HG03175 (cell line): ENCODE data around the gene RHBDF2.

ENCODE experiments used
- ATAC-seq: cut with Tn5 transposase; IDR thresholded peaks from one replicate; pipeline ENCODE4 v1.9.1; 2021; ENCODE audit warnings: mild to moderate bottlenecking, moderate library complexity; ENCODE audit not compliant: unreplicated experiment

RHBDF2 gene

DNA sequence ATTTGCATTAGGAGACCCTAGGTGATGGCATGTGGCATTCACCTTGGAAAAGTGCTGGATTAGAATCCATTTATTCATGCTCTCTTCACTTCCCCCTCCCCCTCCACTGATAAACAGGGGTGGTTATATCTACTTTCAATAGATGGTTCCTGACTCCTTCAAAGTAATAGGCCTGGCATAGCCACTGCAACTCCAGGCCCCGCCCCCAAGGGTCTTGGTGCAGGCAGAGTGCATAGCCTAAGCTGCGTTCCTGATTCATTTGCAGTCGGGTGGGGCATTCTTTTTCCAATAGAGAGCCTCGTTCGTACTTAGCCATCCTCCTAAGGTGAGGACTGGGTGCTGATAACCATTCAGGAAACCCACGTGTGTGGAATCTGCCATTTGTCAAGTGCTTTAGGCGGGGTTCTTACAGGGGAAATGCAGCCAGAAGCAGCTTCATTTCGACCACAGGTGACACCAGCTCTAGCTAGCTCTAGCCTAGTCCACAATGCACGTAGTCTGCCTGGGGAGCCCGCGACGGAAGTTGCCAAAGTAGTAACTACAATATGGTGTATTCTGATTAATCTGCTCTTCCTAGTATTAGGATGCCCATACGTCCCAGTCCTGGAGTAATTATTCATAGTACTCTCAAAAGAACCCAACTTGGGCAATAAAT is 59.4 kb downstream of the RHBDF2 start:
- ATAC-seq, result no peak

DNA sequence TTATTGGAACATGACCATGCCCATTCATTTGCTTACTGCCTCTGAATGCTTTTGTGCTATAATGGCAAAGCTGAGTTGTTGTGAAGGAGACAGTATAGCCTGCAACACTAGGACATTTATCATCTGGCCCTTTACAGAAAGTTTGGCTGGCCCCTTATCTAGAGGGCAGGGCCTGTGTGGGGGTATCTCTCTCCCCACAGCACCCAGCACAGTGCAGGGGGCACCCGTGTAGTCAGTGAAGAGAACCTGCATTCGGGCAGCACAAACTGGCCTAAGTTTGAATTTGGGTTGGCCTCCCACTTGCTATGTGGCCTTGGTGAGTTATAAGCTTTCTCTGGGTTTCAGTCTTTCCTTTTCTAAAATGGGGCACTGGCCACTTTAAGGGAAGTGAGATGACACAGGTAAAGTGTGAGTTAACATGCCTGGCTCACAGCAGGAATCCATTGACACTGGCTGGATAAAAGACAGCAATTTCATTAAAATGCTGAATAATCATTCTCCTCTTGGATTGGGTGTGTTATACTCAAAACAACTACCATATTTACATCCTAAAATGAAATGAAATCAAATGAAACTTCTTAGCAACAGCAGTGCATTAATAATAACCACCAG is 60.4 kb downstream of the RHBDF2 start:
- no peak for ATAC-seq

DNA sequence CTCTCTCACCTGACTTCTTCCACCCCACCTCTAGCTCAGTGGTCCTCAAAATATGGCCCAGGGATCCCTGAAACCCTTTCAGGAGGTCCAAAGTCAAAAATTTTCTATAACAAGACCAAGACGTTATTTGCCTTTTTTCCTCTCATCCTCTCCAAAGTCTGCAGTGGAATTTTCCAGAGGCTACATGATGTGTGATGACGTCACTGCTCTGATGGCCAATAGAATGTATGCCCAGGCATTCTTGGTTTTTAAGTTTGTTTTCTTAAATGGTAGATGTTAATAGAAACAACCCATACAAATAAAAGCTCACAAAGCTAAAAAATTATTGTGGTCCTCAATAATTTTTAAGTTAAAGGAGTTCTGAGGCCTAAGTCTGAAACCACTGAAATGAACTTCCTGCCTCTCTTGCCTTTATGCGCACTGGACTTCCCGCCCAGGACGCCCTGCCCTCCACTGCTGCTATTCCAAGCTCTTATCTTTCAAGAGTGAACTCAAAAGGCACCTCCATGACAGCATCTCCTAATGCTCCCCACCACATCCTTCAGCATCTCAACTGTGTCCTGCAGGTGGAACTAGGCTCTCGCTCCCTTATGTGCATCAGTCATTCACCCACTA is 61.8 kb downstream of the RHBDF2 start:
- no peak for ATAC-seq

DNA sequence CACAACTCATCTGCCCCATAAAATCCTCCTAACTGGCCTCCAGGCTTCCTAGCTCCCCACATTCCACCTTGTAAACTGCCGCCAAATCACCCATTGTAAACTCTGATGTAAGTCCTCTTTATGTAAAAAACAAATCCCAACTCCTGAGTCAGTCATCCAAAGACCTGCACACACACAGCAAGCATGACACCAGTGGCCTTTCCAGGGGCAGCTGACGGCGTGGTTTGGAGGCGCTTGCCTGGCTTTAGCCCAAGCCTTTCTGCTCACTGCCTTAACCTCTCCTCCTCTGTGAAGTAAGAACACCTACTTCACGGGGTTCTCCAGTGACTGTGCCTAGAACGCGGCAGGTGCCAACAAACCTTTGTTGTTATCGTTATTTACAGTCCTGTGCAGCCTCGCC is 62.3 kb downstream of the RHBDF2 start:
- no peak for ATAC-seq

DNA sequence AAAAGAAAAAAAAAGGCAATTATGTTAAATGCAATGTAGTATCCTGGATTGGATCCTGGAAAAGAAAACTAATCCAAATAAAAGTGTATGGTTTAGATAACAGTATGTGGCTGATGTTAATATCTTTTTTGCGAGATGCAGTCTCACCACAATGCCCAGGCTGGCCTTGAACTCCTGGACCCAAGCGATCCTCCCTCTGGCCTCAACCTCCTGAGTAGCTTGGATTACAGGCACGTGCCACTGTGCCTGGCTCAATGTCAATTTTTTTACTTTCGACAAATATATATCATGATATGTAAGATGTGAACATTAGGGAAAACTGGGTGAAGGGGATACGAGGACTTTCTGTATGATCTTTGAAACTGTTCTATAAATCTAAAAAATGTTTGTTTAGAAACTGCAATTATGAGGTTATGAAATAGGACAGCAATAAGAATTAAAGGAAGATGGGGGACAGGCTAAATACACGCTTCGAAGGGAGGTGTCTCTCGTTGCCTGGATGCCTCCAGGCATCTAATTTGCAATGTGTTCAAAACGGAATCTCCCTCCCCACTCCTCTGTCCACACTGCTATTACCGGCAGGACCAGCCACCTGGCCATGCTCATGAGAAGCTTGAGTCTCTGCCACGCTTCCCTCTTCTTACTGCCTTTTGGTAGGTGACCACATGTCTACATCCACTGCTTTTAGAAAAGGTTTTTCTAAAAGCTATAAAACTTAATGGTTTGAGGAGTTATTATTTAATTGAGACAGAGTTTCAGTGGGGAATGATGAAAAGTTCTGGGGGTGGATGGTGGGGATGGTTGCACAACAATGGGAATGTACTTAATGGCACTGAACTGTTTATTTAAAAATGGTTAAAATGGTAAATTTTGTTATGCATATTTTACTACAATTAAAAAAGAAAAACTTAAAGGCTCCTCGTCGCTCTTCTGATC is 63.5 kb downstream of the RHBDF2 start:
- ATAC-seq, result no peak

DNA sequence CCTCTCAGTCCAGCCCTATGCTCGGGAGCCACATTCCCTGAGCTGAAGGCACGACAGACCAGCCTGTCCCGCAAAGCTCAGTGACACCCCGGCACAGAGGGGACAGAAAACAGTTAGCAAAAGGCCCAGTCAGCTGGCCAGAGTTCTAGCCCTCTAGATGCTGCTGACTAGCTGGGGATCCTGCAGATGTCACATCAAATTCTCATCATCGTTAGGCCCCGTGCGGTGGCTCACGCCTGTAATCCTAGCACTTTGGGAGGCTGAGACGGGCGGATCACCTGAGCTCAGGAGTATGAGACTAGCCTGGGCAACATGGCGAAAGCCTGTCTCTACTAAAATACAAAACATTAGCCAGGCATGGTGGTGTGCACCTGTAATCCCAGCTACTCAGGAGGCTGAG is 65.5 kb downstream of the RHBDF2 start:
- ATAC-seq, result no peak

DNA sequence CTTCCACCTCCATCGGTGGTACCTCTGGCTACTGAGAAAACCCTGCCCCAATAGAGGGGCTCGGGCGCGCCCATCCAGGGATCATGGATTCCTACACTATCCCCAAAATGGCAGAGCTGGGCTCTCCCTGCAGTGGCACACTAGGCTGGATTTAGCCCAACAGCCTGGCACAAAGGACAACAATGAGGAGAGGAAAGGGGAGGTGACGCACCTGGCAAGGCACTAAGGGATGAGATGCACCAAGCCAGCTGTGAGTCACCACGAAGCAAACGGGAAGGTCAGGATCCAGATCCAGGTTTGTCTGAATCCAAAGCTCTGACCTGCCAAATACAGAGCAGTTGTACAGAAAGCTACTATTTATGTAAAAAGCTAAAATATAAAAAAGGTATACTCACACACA is 66.4 kb downstream of the RHBDF2 start:
- ATAC-seq, result no peak

DNA sequence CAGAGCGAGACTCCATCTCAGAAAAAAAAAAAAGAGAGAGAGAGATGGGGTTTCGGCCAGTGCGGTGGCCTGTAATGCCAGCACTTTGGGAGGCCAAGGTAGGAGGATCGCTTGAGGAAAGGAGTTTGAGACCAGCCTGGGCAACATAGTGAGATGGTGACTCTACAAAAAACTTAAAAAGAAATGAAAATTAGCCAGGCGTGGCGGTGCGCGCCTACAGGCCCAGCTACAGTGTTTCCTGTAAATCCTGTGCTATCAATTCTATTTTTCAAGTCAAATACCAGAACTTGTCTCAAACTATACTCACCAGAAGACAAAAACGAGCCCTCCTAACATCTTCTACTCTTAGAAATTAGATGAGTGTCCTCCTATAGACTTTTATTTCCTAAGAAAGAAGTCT is 67.5 kb downstream of the RHBDF2 start:
- ATAC-seq, result no peak

DNA sequence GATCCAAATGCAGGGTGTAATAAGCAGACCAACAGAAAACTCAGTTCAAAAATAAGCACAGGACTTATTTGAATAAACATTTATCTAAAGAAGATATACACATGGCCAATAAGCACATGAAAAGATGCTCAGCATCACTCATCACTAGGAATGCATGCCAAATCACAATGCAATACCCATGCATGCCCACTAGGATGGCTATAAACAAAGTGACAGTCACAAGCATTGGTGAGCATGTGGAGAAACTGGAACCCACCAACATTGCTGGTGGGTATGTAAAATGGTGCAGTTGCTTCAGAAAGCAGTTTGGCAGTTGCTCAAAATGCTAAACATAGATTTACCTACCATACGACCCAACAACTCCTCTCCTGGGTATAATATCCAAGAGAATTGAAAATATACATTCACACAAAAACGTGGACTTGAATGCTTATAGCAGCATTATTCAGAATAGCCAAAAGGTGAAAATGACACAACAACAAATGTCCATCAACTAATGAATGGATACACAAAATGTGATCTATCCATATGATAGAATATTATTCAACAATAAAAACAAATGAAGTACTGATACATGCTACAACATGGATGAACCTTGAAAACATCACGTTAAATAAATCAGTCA is 68.4 kb downstream of the RHBDF2 start:
- no peak for ATAC-seq

DNA sequence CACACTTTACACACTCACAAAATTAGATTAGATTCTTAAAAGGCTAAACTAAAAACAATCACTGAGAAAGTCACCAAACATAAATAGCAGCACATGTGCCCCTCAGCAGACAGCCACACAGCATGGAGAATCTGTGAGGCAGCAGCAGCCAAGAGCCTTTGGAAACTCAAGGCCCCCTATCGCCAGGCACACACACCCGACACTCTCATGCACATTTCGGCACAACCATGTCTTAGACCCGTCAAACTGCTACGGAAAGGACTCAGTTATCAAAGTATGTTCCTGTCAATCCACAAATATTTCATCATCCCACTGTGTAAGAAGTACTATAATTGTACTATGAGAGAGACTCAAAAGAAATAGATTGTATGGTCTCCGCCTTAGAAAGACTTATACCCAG is 69.2 kb downstream of the RHBDF2 start:
- ATAC-seq, result no peak

DNA sequence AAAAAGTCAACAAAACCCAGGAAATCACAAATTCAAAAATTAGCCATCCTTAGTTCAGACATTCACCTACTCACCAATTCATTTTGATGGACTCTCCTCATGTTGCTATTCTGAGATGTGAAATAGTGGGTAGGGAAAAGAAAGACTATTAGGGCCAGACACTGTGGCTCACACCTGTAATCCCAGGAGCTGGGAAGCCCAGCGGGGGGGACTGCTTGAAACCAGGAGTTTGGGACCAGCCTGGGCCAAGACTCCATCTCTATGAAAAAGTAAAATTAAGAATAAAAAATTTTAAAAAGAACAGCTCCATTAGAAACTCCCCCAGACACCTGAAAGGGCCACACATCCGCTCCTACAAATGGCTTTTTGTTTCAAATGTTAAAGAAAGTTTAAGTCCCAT is 69.7 kb downstream of the RHBDF2 start:
- no peak for ATAC-seq

DNA sequence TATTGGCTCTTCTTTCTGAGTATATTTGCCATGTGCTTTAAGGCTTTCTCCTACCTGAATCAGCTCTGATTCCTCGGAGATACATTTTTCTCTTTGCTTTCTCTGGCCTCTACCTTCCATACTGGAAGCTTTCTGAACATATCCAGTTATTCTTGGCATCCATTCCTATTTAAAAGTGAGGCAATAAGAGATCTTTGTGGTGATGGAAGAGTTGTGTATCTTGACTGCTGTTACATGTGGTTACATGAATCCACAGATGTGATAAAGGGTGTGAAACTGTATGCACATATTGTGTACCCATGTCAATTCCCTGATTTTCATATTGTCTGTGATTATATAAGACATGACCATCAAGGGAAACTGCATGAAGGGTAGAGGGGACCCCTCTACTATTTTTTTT is 72.7 kb downstream of the RHBDF2 start:
- ATAC-seq, result no peak

DNA sequence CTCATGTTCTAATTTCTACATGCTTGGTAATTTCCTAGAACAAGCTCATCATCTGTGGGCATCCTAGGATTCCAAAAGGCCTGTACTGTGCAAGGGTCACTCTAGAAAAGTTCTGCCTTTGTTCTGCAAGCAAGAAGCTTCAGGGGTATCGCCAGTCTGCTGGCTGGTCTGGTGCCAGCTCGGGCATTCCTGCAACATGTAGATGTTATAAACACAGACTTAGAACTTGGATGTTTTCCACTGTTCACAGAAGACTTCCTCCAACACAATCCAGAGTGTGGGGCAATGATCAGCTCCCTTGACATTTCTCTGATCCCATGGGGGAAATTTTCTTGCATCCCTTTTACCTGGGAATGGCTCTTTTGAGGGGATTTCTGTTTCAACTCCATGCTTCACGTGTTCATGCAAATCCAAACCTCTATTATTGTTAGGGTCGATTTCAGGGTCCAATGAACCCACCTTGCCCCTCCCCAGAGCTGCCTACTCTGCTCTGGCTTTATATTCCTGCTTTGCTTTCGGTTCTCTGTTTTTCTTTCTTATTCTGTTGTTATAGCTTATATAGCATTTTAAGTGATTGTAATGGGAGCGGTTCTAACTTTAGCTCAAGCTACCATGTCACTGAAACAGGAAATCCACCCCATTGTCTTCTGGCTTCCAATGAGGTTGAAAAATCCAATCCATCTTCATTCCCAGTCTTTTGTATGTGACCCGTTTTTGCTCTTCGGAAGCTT is 73.6 kb downstream of the RHBDF2 start:
- no peak for ATAC-seq

DNA sequence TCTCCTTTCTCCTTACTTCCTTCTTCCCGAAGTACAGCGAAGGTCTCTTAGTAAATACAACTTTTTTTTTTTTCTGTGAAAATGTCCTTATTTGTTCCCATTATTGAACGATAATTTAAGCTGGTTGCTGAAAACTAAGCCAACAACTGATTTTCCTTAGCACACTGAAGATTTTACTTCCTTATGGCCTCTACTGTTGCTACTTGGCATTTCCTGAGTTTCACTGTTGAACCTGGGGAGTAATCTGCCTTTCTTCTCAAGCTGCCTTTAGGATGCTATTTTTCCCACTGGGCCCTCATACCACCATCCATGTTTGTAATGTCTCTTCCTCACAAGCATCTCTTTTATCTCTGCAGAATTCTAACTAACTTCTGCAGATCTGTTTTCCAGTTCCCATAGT is 74.4 kb downstream of the RHBDF2 start:
- no peak for ATAC-seq

DNA sequence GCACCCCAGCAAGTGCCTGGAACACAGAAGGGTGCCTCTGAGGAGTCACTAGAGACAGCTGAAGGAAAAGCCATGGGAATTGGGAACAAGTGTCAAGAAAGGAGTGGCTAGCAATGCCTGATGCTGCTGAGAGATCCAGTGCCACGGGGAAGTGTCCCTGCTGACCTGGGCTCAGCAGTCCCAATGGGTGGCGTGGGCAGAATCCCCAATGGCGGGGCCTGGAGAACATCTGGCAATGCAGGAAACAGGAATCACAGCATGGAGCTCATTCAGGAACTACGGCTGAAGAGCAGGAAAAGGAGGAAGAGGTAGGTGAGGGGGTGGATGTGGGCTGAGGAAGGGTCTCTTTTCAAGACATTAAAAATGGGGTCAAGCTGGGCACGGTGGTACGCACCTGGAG is 78.4 kb downstream of the RHBDF2 start:
- ATAC-seq, result no peak

DNA sequence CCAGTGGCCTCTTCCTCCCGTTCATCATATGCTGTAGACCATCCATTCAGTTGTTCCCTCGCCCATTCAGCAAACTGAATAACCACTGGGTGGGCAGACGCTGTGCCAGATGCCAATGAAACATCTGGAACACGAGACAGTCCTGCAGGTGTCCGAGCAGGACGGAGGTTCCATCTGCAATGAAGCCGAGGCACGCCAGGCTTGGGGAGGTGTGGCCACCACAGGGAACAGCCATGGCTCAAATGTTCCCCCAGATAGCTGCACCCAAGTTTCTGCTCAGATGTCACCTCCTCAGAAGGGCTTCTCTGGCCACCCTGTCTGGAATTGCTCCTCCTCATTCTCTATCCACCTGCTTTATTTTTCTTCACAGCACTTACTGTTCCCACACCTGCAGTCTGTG is 78.8 kb downstream of the RHBDF2 start:
- ATAC-seq, result no peak

DNA sequence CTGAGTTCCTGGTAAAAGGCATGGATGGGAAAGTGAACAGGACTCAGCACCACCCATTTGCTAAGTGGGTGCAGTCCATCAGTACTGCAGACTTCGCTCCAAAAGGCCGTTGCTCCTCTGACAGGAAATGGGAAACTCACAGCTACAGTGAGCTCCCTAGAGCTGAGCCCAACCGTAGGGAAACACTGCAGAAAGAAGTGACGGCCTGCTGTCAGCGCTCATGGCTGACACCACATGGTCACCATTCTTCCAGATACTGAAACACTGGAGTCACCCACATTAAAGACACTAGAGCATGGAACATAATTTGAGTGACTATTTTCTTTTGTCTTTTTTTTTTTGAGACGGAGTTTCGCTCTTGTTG is 80.2 kb downstream of the RHBDF2 start:
- ATAC-seq, result no peak
